Frontal cortex (tissue), 4 donors: ENCODE measurements around the gene PSMD6. TPM values are rescaled to one million over a fixed set of nuclear protein-coding genes. Genes with fewer than 3 reads are reported as not detected.

Experiments used
- DNase-seq, 2 donors: peaks; one replicate each; pipeline ENCODE4 v3.0.0; 2012; ENCODE audit warnings: low spot score in 2 of 2
- FAIRE-seq: peaks from 2 replicates; lab custom pipeline; 2012; peaks lifted over from hg19 to GRCh38; lab: Jason Lieb, UNC
- total RNA-seq: library from RNA; depleted of rRNA; stranded (reverse); fragments of >200 nt; gene quantifications from one replicate; pipeline ENCODE4 v1.2.3, GENCODE V29; 2014
- donor health status: control.
- donor health status: control.
- donor health status: control.

The PSMD6 gene
- total RNA-seq, 1 donor from 2014 or later: 63.2 TPM

GRCh38 chr3:64047787-64048186 is 24.5 kb upstream of the PSMD6 start:
- FAIRE-seq: no peak
- no peak for DNase-seq

- FAIRE-seq: no peak
- DNase-seq: no peak
Measured at GRCh38 chr3:64046996-64047594, 23.8 kb upstream of the PSMD6 start.

DNA sequence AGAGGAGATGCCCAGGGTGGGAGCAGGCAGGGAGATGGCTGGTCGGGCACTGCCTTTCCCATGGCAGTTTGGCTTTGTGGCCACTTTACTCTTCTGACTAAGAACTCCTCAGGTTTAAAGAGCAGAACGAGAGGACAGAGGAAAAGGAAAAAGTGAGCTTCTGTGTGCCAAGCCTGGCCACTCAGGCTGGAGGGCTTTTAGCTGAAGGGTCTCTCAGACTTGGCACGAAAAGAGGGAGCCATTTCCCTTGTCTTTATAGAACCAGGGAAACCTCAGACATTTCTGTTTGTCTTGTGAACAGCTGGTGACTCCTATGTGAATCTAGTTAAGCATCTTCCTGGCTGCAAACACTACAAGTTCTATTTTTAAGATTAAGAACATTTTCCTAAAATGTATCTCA is 23.3 kb upstream of the PSMD6 start:
- no peak for FAIRE-seq

GRCh38 chr3:64042952-64043351 is 19.7 kb upstream of the PSMD6 start:
- FAIRE-seq (peak; percentile 31), DNase-seq (no peak)

More for the DNA sequence above, 23.3 kb upstream of the PSMD6 start:
- DNase-seq: no peak

GRCh38 chr3:64039981-64040733 is 16.9 kb upstream of the PSMD6 start:
- FAIRE-seq: no peak
- DNase-seq: no peak

DNA sequence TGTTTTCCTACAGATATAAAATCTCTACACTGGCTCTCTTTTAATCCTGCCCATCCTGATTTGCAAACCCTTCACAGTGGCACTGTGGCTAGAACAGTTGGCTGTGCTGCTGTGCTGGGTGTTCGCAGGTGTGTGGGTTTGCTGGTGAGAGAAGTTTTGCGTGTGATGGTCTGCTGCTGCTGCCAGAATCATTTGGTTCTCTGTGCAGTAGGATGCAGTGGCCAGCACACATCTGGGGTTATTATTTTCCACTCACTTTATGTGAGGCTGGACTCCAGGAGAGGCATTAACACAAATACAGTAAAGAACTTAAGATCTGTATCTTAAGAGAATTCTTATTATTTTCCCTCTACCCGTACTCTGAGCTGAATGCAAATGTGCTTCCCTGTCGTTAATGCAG is 16.0 kb upstream of the PSMD6 start:
- FAIRE-seq (no peak), DNase-seq (no peak)

GRCh38 chr3:64038253-64038767 is 15.0 kb upstream of the PSMD6 start:
- FAIRE-seq (no peak), DNase-seq (no peak)

GRCh38 chr3:64037084-64037483 is 13.8 kb upstream of the PSMD6 start:
- no peak for FAIRE-seq

GRCh38 chr3:64033069-64033468 is 9.8 kb upstream of the PSMD6 start:
- no peak for DNase-seq
- no peak for FAIRE-seq

More at GRCh38 chr3:64037084-64037483, 13.8 kb upstream of the PSMD6 start:
- no peak for DNase-seq

GRCh38 chr3:64031540-64032508 is 8.5 kb upstream of the PSMD6 start:
- no peak for DNase-seq
- FAIRE-seq: no peak

GRCh38 chr3:64030741-64031140 is 7.4 kb upstream of the PSMD6 start:
- FAIRE-seq: no peak
- peak; percentile 42 to 57 for DNase-seq

DNA sequence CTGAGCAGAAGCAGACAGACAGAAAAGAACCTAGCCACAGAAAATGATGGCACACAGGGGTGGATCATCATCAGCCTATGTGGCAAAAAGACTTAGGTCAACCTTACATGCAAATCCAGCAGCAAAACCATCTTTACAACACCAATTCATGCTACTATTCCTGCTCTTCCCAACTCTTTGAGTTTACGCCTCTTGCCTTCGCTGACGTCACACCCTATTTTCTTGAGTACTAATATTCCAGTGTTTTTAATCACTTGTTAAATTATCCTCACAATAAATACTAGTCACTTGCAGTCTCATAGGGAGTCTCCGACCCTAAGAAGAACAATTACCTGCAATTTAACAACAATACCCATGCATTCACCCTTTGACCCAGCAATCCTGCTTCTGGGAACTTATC is 6.0 kb upstream of the PSMD6 start:
- DNase-seq (no peak), FAIRE-seq (no peak)

GRCh38 chr3:64028754-64029153 is 5.5 kb upstream of the PSMD6 start:
- FAIRE-seq: no peak
- DNase-seq: no peak

- no peak for FAIRE-seq
- DNase-seq: no peak
Measured at GRCh38 chr3:64027658-64028057, 4.4 kb upstream of the PSMD6 start.

DNA sequence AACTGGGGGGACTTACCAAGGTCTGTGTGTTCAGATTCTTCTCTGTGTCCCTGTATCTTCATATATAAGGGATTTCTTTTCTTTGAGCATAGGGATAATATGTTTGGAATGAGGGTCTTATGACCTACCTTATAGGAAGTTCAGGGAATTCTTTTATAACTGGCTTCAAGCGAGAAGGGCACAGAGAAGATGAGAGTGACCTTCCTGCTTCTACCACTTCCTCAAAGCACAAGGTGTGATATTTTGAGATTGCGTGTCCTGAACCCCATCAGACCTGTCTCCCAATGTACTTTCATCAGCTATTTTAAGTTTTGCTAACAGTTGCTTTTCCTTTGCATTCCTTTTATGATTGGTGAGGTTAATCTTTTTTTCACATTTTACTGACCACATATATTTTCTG is 3.1 kb upstream of the PSMD6 start:
- FAIRE-seq: no peak

DNA sequence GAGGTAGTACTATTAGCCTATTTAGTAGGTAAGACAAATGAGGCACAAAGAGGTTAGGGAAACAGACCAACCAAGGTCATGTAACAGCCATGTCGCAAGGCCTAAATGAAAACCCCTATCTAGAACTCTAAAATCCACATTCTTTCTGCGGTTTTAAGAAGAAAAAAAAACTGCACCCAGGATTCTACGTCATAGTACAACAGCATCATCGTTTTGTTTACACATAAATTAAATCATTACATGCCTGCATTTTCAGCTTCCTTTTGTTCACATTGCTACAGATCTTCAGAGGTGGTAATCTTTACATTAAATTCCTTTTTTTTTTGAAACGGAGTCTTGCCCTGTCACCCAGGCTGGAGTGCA is 548 bp upstream of the PSMD6 start:
- no peak for FAIRE-seq

More for the DNA sequence above, 3.1 kb upstream of the PSMD6 start:
- no peak for DNase-seq

GRCh38 chr3:64022451-64023186 is 675 bp downstream of the PSMD6 start:
- FAIRE-seq (no peak), DNase-seq (no peak)

More for the DNA sequence above, 548 bp upstream of the PSMD6 start:
- no peak for DNase-seq

DNA sequence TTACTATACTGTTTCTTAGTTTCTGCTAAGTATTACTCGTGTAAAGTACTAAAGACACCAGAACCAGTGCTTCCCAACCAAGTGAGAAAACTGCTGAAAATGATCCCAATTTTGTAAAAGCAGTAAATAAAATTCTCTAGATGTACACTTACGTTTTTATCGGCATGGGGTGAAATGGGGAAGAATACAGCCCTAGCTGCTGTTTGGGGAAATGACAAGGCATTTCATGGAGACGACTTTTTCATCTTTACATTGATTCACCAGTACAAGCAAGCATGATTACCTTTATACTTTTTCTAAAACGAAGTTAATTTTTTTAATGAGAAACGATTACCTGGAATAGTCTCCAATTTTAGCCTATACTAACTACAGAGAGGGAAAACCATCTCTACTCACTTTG is 1.4 kb downstream of the PSMD6 start:
- DNase-seq (no peak), FAIRE-seq (no peak)

- DNase-seq: no peak
- FAIRE-seq: no peak
Measured at GRCh38 chr3:64019879-64020278, 3.4 kb downstream of the PSMD6 start.

DNA sequence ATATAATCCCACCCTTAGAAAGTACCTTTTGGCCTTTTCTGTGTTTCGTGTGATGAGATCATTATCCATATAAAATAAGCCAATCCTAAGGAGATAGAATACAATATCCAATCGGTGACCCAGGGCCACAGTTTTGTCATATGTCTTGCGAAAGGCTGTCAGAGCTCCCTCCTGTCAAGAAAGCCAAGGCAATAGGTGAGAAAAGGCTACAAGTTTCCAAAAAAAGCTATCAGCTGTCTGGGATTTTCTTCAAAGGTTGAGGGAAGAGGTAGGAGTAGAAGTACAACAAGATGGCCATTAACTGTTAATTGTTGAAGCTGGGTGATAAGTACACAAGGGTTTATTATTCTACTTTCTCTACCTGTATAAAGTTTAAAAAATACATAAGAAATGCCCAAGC is 4.0 kb downstream of the PSMD6 start:
- DNase-seq (no peak), FAIRE-seq (no peak)
